HG02943 (cell line): Measurements from ENCODE around the gene HOXB4.

Experiments used
- ATAC-seq: cut with Tn5 transposase; IDR thresholded peaks from one replicate; pipeline ENCODE4 v1.9.1; 2021; ENCODE audit warnings: mild to moderate bottlenecking, low read depth, moderate library complexity; ENCODE audit not compliant: unreplicated experiment

Gene HOXB4

DNA sequence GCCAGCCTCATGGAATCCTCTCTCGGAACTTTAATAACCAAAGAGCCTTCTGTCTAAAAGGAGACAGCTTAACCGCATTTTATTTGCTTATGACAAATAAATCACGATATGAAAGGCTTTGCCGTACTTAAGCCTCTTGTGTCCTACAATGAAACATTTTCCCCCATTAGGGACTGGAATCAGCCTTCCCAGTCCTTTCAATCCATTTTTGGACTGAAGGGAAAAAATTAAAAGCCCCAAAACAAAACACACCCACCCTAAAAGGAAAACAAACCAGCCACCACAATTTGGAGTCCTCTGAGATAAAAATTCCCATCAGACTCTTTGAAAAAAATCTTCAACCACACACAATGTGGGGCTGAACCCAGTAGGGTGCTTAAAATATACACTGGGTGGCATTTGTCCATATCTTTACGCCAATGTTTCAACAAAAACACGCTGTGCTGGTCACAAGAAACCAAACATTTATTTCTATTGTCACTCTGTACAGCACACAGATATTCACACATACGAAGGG, 3.0 kb downstream of the HOXB4 start:
- ATAC-seq: no peak

DNA sequence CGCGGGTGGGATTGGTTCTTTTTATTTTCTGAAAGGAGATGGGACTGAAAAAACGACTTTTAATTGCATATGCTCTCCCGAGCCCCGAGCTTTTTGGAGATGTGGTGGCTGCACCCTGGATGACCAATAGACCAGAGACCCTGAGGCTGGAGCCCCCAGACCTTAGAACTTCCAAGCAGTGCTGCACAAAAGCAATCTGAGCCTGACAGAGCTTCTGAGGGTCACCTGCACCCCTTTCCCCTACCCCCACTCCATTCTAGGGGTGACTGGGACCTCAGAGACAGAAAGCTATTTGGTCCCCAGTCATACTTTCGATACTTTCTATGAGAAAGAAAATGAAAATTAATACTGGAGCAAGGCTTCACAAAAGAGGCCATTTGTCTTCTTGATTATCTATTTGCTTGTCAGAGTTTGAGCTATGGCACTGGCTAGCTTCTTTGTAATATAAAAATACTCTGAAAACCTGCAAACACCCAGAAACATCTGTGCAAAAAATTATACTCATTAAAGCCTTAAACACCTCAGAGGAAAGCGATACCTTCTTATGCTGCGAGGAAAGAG, 3.6 kb downstream of the HOXB4 start:
- ATAC-seq: no peak

DNA sequence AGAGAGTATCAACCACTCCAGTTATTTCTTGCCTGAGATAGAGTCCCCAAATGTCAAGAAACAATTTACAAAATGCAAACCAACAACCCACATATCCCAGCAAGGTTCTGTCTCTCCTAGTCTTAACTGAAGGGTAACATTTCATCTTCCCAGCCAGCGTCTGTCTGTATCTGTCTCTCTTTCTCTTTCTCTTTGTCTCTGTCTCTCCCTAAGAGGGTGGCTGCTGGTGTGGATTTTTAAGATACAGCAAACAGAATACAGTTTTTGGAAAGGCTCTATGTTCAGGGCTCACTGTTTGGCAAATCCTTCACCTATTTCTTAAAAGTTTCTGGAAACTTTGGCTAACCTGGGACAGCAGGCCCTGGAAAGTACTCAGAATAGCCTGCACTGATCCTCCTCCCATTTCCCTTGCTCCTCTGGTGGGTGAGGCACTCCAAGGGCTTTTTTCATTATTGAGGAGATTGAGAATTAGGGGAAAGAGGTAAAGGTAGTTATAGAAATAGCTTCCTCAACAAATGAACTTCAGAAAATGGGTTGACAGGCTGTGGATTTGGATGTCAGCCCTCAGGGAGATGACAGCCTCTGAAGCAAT, 6.2 kb downstream of the HOXB4 start:
- ATAC-seq: no peak

DNA sequence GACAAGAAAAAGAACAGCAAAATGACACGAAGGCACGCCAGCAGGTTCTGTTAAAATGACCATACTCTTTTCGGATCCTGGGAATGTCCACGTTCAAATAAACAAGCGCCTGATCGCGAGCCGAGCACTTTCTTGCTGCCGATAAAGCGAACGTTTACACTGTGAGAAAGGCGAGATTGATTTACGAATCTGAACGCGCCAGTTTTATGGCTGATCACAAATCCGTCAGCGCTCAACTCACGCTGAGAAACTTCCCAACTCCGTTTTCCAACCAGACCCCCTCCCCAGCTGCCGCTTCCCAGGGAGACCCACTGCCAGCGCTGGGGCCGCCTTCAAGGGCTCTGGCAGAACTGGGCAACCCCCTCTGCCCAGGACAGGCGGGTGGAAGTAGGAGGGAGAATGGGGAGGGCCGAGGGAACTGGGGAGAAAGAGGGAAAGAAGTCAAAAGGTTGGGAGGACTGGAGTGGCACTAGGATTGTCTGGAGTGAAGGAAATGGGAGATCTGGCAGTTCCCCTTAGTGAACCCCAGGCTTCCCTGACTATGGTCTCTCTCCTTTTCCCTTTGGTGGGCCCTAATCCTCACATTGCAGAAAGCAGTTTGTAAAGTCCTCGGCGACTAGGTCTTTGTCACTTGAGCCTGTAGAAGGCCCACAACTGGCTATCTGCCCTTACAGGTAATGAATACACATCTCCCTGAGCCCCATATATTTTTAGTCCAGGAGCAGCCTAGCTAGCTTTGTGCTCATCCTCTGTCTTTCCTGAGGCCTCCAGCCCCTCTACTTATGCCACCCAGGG, 6.9 kb downstream of the HOXB4 start:
- no peak for ATAC-seq

DNA sequence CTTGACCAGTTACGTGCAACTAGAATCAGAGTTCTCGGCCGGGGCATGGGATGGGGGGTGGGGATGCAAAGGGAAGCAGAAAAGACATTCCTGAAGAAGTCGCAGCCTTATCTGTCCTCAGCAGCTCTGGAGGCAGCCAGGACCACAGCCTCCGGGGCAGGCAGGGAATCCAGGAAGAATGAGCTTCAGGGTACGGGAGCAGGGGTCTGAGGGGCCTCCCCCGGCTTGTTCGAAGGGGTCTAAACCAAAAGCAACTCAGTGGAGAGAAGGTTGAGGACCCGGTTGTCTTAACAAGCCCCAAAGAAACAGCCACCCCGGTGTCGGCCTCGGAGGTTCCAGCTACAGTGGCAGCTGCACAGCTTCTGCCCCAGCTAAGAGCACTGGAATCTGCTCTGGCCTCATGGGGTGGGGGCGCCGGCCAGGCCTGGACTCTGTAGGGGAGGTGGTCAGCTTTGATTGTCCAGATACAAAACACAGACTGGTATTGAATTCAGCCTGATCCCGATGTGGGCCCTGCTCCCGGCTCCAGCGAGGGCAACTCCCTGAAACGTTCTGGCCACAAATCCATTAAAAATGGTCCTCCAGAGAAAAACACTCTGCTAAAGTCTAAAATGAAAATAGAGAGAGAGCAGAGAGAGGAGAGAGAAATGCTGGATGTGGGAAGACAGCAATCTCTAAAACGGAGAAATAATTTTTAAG, 7.7 kb downstream of the HOXB4 start:
- ATAC-seq: no peak

DNA sequence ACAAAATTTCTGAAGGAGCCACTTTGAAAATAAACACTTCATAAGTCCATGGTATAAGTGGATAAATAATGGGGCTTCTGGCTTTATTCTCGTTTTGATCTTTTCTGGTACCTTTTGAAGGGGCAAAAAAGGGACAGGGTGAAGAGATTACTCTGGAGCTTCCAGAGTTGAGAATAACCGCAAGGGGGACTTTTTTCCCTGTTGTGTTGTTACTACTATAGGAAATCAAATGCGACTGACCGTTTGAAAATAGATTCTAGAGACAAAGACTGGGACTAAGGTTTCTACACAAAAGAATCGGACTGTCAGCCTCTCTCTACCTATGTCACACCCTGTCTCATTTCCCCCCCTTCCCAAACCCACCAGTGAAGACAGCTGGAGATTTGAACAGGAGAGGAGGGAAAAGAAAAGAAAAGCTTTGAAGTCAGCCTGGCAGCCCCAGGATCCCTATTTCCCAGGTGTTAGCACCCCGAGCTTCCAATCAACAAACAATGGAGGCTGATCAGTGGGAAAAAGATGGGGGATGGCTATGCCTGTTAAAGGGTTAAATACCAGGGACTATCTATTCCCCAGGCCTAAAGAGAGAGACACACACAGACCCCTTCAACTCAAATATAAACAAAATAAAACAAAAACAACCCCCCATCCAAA, 8.4 kb downstream of the HOXB4 start:
- ATAC-seq: no peak

DNA sequence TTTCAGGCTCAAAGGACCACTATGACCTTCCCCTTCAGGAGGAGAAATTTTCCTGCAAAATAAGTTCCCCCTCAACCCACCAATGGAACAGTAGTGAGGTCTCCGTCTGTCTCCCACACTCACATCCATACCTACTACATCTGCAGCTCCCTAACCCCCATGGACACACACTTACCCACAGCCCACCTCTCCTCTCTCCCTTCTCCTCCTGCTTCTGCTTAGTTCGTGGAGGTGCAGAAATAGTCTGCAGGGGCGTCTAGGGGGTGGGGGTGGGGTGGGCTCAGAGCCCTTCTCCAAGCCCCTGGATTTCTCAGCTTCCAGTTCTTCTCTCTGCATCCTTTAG, 8.9 kb downstream of the HOXB4 start:
- ATAC-seq: no peak

DNA sequence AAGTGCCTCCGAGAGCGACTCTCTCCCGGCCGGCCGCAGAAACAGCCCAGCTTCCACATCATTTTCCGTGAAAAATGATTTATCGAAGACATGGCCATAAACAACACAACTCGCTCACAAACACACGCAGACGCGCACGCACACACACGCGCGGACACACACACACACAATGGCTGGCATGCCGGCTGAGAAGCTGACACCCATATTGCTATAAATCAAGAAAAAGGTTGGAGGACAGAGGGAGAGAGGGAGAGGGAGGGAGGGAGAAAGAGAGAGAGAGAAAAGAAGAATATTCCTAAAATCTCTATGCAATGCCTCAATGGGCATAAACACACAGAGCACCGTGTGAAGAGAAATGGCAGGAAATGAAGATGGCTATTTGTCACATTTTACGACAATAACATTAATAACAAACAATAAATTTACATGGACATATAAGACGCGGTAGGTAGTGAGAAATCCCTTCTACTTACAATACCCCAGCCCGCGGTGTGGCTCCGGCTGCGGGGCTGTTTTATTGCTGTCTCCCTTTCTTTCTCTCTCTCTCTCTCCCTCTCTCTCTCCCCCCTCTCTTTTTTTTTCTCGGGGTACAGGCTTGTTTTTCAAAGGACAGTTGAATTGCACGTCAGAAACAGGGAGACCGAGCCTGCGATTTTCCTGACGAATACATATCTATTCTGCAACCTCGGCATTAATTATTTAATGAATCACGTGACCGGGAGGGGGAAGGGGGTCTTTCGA, 9.5 kb downstream of the HOXB4 start:
- ATAC-seq: no peak

DNA sequence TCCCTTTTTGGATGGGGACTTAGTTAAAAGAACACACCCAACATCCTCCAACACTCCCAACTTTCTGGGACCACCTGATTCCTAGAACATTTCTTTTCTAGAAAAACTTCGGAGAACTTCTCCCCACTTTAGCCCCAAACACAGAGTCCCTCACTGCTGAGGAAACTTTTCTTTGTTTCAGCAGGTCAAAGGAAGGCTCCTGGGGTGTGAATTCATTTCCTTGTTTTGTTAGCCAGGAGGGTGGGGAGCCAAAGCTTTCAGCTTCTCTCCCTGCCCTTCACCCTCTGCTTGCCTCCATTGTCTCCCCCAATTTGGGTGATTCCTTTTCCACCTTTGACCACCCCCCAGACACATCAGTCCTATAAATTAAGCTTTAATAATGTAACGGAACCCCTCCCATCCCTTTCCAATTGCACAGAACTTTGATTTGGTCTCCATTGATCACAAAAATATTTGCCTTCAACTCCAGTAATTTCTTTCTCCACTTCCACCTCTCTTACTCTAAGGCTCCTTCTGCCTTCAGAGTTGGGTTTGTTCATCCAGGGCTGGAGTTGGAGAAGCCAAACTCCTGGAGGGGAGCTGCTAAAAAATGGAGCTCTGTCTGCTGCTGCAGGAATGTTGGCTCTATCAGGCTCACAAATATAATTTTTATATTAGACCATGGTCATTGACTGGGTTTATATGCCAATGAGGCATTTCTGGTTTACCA, 10.3 kb downstream of the HOXB4 start:
- ATAC-seq: no peak

DNA sequence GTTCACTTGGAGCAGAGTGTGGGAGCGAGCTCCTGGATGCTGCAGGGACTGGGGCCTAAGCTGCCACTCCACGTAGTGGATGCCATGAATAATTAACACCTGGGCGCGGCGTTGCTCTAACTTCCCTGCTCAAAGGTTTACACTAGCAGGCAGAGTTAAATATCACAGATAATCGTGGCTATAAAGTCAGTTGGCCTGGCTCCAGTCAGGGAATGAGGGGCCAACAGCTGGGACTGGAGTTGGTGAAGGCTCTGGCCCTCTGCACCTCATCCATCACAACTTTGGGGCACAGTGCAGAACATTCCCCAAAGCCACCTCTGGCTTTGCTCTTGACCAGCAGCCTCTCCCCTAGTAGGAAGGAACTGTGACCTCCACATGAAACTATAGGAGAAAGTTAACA, 10.9 kb downstream of the HOXB4 start:
- no peak for ATAC-seq

DNA sequence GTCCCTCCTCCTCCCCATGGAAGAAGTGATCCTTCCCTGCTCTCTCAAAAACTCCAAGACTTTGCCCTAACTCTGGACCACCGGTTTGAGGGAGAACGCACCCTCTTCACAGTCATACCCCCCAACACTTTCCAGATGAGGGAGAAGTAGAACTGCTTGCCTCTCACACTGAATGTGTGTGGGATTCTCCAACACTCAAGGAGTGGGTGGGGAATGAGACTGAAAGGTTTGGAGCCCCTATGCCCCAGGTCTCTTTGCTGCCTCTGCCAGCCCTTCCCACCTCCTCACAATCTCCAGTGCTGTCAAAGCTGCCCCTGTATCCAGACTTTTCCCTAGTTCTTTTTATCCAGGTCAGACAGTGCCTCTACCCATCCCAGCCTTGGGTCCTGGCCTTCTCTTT, 11.4 kb downstream of the HOXB4 start:
- ATAC-seq: no peak

DNA sequence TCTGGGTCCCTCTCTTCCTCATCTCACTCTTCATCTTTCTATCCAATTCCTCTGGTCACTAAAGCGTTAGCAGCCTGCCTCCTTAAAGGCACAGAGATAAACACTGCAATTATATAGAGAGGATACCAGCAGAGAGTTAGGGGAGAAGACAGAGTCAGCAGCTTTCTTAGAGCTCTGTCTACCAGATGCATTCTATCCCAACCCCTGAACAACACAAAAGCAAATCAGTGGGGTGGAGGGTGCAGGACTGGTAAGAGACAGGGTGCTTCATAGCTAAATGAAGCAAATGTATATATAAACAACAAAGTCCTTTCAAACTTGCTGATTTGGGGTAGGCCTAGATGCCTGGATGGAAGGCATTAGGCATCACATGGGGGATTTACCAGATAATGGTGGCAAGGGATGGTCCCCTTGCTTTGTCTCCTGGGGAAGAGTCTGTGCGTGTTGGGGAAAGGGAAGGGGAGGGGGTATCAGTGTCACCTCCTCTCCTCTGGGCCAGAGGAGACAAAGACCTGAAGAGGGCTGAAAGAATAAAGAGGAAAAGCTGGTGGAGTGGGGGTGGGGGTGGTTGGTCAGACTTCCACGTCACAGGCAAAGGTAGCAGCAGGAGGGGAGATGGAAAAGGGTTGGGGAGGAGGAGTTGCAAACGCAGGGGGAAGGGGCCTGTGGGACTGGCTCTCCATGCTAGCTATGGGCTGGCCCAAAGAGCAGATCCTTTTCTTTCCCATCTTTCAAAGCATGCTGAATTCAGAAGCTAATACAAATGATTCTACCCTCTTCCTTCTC, 12.0 kb downstream of the HOXB4 start:
- ATAC-seq: no peak

DNA sequence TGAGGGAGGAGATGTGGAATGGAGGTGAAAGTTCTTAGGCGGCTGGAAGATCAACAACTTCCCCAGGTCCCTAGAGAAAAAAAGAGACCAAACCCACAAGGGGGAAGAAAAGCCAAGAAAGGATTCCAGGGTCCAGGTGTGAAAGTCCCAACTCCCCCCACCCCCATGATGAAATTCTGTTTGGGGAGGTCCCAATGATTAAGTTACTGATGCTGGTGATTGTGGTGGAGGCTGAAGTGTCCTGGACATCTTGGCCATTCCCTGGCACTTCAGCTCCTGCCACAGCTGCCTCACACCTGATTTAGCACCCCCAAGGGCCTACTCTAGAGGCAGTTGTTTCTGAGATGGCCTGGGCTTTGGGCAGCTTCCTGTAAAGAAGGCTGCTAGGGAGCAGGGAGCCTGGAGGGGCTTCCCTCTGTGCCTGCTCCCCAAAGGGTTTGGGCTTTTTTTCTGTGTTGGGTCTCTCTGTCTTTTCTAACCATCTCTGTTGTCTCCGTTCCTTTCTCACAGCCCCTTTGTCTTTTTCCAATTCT, 13.1 kb downstream of the HOXB4 start:
- ATAC-seq: no peak

DNA sequence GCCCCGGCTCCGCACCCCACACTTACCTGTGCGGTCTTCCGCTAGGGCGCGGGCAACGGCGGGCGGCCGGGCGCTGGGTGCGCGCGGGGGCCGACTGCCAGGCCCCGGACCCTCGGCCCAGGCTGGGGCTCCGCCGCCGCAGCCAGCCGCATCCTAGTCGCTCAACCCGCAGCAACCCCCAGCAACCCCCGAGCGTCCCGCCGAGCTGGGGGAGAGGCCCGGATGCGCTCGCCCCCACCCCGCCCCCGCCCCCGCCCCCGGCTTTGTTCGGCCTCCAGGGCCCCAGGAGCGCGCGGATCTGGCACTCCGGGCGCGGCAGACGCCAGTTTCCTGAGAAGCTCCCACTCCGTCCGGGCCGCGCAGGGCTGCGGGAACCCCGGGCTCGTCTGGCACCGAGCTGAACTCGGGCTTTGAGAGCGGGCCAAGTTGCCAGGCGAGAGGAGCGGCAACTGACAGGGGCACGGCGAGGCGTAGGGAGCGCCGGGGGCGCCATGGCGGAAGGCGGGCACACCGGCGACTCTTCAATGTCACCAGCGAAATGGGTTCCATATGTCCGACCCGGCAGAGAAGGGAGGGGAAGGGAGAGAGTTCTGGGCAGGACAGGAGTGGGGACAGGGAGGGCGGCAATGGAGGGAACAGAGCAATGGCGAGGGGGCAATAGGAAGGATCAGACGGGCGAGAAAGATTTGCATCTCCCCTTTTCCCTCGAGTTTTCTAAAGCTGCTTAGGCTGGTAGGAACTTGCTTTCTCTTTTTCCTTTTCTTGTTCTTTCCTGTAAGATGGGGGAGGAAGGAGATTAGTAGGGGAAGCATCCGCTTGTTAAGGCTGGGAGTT, 13.7 kb downstream of the HOXB4 start:
- ATAC-seq: no peak

DNA sequence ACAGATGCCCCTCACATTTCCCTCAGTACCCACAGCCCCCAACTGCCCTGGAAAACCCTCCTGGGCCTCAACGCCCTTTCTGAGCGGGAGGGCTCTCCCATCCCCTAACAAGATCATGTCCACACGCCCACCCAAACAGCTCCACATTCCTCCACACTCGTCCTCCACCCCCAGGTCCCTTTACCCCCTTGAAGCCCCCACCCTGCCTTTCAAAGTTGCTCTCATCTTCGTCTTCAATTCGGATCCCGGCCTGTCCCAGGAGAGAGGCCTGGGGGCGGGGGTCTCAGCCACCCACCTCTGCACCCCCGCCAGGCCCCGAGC, 14.3 kb downstream of the HOXB4 start:
- no peak for ATAC-seq

DNA sequence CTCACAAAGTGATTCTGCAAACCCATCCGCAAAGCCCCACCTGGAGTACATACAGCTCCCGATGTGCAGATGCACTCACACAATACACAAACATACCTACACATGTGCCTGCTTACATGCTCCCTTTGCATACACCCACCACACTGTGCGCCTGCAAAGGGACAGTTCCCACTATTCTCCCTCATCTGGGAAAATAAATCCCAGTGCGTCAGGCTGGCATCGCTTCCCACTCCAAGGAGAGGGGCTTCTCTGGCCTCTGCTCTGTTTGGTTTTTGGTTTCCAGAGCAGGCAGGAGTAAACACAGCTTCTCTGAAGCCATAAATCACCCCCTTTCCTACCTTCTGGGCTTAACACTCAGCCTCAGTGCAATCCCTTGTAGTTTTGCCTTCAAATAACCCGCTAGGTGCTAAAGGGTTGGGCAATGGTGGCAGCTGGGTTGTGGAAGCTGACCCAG, 14.7 kb downstream of the HOXB4 start:
- no peak for ATAC-seq

DNA sequence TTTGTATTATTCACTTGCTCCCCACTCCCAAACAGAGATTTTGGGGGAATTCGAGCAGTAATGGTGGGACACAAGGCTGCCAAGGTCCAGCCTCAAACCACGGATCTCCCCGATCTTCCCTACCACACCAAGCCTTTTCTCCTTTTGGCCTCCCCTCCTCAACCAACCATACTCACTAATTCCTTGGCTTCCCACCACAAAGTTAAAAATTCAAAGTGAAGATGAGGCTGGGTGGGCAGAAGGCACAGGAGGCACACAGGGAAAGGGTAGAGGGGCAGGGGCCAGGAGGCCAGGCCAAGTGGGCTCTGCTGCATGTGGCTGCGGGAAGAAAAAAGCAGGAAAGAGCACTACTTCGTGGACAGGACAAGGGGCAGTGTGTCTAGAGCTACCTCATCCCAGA, 15.2 kb downstream of the HOXB4 start:
- ATAC-seq: no peak
